NB4 (cell line): ENCODE measurements around the gene P2RY2.

Experiments used
- POLR2A ChIP-seq: IDR thresholded peaks from 2 replicates; pipeline ENCODE4 v1.6.1; 2011; ENCODE audit warnings: mild to moderate bottlenecking; ENCODE audit not compliant: insufficient read length; ENCODE audit errors: extremely low read depth
- TF ChIP-seq, protein P1 (sequence below): IDR thresholded peaks from 2 replicates; pipeline ENCODE4 v1.6.1; 2011; ENCODE audit warnings: low read depth, low read length
- TF ChIP-seq, protein P2 (sequence below): IDR thresholded peaks from one replicate; pipeline ENCODE4 v1.5.1; 2012; ENCODE audit warnings: low read depth, low read length

DNA sequence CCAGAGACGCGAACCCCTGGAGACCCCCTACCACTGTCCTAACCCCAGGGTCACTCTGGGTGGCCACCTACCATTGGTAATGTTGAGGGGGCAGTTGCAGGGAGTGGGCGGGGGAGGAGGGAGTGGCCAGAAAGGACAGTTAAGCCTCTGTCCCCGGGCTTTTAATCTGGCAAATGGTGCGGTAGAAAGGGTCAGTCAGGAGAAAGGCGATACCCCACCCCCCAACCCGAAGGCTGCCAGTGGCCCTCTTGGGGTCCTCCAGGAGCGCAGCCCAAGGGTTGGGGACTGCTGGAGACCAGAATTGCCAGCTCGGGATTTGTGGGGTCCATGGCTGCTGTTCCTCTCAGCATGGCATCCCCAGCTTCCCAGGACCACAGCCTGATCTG is 742 bp downstream of the P2RY2 start:
- TF ChIP-seq, protein P1, sequence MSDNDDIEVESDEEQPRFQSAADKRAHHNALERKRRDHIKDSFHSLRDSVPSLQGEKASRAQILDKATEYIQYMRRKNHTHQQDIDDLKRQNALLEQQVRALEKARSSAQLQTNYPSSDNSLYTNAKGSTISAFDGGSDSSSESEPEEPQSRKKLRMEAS = no peak
- TF ChIP-seq, protein P2, sequence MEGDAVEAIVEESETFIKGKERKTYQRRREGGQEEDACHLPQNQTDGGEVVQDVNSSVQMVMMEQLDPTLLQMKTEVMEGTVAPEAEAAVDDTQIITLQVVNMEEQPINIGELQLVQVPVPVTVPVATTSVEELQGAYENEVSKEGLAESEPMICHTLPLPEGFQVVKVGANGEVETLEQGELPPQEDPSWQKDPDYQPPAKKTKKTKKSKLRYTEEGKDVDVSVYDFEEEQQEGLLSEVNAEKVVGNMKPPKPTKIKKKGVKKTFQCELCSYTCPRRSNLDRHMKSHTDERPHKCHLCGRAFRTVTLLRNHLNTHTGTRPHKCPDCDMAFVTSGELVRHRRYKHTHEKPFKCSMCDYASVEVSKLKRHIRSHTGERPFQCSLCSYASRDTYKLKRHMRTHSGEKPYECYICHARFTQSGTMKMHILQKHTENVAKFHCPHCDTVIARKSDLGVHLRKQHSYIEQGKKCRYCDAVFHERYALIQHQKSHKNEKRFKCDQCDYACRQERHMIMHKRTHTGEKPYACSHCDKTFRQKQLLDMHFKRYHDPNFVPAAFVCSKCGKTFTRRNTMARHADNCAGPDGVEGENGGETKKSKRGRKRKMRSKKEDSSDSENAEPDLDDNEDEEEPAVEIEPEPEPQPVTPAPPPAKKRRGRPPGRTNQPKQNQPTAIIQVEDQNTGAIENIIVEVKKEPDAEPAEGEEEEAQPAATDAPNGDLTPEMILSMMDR = no peak
- no peak for TF ChIP-seq POLR2A
